CD4-positive, alpha-beta T cell treated with Interleukin-1 beta for 1 hour (primary cell): ENCODE data around the gene SLC25A12.
"Not testable (repeated sequence)": the region's sequence is repeated elsewhere in the genome, so short reads cannot be mapped to it uniquely, and the experiment has no call there.

Source experiments
- DNase-seq, 2 donors: peaks; one replicate each; pipeline ENCODE4 v3.0.0-alpha.2; 2020 to 2022

The SLC25A12 gene, protein sequence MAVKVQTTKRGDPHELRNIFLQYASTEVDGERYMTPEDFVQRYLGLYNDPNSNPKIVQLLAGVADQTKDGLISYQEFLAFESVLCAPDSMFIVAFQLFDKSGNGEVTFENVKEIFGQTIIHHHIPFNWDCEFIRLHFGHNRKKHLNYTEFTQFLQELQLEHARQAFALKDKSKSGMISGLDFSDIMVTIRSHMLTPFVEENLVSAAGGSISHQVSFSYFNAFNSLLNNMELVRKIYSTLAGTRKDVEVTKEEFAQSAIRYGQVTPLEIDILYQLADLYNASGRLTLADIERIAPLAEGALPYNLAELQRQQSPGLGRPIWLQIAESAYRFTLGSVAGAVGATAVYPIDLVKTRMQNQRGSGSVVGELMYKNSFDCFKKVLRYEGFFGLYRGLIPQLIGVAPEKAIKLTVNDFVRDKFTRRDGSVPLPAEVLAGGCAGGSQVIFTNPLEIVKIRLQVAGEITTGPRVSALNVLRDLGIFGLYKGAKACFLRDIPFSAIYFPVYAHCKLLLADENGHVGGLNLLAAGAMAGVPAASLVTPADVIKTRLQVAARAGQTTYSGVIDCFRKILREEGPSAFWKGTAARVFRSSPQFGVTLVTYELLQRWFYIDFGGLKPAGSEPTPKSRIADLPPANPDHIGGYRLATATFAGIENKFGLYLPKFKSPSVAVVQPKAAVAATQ

DNA sequence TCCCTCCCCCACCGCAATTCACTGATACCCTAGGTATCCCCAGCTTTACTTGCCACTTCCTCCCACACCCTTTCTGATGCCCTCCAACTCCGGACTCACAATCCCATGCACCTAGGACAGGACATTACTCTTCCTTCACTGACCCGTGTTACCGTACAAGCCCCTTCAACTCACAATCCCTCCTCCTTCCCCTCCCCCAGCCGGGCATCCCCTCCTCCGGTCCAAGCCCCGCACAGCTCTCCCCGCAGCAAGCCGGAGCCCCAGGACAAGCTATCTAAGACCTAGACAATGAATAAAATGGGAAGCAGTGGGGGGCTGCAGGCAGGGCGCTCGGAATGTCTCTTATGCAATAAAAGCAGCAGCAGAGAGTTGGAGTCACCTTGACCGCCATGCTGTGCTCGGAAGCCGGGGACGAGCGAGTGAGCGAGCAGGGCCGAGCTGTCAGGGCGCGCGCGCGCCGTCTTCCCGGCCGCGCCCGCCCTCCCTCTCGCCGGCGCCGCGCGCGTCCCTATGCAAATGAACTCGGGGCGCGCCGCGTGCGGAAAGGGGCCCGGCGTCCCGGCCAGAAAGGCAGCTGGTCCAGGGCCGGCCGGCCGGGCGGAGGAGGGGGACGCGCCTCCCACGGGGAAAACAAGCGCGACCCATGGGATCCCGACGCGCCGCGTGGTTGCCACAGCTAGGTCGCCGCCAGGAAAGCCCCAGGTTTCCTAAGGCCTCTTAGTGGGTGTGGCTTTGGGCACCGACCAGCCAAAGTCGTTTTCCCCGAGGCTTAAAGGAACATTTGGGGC is at the start of gene SLC25A12:
TSS of gene SLC25A12 (minus strand) at position 421 of the 788 bp plus-strand sequence. CDS start at position 391, 30 bp downstream.
- peak; percentile 67 to 69 for DNase-seq

DNA sequence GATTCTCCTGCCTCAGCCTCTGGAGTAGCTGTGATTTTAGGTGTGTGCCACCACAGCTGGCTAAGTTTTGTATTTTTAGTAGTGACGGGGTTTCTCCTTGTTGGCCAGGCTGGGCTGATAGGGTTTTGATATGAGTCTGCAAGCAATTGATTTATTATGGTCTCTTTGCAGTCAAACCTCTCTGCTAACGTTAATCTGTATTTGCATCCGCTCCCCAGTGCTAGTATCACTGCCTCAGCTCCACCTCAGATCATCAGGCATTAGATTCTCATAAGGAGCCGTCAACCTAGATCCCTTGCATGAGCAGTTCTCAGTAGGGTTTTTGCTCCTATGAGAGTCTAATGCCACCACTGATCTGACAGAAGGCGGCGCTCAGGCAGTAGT is 47.3 kb upstream of the SLC25A12 start:
- no peak for DNase-seq

DNA sequence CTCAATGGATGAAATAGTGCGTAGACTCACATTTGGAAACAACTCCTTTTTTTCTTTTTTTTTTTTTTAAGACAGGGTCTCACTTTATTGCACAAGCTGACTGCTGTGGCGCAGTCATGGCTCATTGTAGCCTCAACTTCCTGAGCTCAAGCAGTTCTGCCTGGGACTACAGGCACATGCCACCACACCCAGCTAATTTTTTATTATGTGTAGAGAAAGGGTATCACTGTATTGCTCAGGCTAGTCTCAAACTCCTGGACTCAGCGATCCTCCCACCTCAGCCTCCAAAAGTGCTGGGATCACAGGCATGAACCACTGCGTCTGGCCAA is 45.7 kb upstream of the SLC25A12 start:
- no peak for DNase-seq

DNA sequence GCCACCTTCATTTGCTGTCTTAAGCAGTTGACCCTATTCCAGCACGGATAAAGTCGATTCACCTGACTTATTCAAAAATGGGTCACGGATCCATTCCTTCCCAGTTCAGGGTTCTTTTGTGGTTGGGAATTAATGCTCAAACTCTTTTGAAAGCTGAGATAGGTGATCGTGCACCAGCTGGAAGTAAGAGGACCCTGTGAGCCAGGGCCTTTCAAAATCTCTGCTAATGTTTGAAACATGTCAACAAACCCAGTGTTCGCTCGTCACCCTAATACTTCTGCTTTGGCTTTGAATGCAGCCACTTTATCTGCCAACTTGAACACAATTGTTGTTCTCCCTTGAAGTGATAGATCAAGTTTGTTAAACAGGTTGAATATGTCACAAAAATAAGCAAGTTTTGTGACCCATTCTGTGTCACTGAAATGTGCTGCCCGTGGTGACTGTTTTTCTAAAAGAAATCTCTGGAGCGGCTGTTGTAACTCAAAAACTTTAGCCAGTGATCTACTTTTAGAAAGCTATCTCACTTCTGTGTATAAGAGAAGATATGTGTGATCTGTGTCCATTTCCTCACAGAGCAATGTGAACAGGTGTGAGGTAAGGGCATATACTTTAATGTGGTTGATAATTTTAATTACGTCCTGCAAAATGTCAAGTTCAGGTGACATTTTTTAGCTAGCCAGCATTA is 45.2 kb upstream of the SLC25A12 start:
- no peak for DNase-seq

DNA sequence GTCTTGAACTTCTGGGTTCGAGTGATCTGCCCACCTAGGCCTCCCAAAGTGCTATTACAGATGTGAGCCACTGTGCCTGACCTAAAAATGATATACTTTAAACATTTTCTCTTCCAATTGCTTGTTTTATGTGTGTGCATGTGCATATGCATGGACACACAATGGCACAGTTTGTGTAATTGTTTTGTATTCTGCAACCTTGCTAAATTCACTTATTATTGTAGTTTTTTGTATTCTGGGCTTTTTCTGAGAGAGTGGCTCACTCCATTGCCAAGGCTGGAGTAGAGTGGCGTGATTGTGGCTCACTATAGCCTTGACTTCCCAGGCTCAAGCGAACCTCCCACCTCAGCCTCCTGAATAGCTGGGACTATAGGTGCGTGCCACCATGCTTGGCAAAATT is 36.3 kb upstream of the SLC25A12 start:
- DNase-seq: no peak

DNA sequence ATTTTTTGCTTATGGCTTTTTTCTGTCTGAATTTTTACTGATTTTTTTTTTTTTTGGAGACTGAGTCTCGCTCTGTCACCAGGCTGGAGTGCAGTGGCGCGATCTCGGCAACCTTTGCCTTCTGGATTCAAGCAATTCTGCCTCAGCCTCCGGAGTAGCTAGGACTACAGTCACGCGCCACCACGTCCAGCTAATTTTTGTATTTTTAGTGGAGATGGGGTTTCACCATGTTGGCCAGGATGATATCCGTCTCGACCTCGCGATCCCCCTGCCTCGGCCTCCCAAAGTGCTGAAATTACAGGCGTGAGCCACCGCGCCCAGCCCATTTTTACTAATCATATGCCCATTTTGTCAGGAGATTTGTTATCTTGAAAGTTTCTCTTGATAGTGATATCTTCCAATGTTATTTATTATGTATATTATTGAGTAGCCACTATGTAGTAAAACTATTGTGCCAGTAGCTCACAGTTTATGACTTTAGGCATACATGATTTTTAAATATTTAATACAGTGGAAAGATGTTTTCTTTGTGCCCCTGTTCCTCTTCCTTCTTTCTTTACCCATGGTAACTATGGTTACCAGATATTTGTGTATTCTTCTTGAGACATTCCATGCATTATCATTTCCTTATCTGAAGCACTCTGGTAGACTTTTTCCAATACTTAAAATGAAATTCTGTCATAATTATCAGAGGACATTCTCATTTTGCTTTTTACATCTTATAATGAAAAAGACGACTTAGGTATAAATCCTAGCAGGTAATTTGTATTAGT is 30.3 kb upstream of the SLC25A12 start:
- no peak for DNase-seq

DNA sequence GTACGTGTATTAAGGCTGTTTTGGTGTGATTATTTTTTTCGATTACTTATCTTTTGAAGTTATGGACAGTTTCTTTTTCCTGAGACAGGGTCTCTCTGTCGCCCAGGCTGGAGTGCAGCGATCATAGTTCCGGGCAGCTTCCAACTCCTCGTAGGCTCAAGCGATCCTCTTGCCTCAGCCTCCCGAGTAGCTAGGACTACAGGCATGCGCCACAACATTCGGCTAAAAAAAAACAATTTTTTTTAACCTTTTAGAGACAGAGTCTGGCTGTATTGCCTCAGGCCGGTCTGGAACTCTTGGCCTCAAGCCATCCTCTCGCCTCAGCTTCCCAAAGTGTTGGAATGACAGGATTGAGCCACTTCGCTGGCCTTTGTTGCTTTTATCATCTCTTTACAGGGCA is 29.2 kb upstream of the SLC25A12 start:
- DNase-seq: peak in 1 of 2 donors; percentile 3

DNA sequence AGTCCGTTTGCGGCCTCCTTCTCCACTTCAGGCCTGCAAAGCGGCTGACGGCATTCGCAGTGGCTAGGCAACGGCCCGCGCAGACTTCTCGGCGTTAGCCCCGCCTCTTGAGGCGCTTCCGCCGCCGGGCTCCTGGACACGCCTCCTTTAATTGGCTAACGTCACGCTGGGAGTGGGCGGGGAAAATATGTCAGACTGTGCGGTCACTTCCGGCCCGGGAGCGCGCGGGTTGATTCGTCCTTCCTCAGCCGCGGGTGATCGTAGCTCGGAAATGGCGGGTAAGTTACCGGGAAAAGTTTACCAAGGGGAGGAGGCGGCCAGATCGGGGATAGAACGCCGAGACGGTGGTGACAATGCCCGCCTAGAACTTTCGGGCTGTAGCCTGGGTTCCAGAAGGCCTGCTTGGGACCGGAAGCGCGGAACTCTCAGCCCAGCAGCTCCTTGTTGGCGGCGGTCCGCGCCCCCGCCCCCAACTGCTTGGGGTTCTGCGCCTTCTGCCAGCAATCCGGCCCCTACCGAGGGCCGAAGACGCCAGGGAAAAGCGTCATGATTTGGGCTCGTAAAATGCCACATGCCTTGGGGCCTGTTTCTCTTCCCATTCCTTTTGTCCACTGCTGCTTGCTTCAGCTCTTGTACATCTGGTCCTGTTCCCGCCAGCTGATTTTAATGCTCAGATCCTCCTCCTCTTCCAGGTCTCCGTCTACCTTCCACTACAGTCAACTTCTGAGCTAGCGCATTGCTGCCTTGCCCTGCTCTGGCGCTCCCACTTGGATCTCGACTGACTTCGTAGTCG is 28.4 kb upstream of the SLC25A12 start, which contains the start of gene HAT1:
TSS of gene HAT1 (plus strand) at position 232 of the 793 bp plus-strand sequence. CDS start at position 272, 40 bp downstream.
- DNase-seq: peak; percentile 96 to 97

DNA sequence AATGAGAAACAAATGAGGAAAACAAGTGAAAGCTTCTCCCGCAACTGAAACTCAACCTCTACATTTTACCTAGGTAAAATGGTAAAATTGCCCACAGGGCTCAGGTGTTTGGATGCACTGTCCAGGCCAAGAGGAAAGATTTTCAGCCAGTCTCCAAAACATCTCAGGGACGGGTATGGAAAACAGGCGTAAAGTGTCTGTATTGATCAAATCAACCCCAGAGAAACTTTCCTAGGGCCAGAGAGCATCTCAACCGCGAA is 27.9 kb upstream of the SLC25A12 start:
- no peak for DNase-seq

DNA sequence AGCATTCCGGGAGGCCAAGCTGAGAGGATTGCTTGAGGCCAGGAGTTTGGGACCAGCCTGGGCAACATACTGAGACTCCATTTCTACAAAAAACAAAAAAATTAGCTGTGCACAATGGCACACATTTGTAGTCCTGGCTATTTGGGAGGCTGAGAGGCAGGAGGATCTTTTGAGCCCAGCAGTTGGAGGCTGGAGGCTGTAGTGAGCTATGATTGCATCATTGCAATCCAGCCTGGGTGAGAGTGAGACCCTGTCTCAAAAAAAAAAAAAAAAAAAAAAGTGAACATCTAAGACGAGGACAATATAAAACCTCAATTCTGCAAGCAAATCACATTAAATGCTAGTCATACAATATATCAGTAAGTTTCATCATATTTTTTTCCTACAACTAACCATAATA is 25.4 kb upstream of the SLC25A12 start:
- no peak for DNase-seq

DNA sequence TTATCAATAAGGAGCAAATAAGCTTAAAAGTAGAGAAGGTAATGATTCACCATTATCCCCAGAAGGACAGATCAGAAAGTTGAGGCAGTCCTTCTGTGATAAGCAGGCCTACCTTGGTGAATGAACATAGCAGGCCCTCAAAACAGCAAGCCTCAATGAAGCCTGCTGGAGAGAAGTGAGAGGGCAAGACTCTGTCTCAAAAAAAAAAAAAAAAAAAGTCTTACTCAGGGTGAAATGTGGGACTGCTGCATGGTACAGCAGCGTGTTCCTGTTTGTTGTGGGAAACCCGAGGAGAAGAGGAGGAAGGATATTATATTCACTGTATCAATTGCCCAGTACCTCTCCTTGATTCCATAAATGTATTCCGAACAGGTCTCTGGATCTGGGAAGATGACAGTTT is 19.5 kb upstream of the SLC25A12 start:
- no peak for DNase-seq

DNA sequence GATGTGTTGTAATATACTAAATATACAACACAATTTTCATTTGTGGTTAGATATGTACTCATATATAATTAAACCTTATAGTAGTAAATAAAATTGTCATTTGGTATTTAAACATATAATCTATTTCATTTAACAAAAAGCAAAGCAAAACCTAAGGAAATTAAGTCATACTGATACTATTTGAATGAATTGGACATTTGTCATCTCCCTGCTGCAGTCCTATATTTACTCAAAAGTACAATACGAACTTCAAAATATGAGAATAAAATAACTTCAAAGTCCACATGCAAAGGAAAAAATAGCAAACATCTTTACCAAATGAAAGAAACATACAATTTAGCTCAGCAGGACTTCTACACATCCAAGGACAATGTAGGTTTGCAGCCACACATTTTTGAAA is 16.4 kb upstream of the SLC25A12 start:
- no peak for DNase-seq

DNA sequence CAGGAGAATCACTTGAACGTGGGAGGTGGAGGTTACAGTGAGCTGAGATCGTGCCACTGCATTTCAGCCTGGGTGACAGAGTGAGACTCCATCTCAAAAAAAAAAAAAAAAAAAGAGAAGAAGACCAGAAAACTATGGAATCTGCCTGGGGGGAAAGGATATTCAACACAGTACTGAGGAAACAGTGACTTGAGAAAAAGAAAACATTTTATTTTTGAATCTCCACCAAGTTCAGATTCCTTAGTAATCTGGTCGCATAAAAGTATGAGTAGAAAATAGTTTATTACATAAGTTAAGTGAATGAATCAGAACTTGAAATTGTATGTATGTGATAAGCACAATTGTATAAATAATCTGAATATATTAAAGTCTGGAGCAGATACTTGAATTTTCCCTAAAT is 15.2 kb upstream of the SLC25A12 start:
- DNase-seq: no peak

DNA sequence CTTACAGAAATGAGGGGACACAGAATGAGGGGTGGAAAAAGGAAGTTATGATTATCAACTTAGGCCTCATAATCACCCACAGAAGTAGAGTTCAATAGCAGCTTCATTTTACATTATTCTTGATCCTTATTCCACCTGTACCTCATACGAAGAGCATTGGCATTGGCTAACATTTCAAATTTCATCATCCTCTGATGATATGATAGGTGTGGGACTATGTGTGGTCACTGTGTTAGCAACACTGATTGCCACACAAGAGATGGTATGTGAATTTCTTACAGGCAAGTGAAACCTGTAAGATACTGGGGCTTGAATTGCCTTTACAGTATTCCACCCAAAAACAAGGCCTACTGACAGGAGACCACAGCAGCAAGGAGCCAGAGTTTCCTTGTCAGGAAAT is 14.2 kb upstream of the SLC25A12 start:
- no peak for DNase-seq

DNA sequence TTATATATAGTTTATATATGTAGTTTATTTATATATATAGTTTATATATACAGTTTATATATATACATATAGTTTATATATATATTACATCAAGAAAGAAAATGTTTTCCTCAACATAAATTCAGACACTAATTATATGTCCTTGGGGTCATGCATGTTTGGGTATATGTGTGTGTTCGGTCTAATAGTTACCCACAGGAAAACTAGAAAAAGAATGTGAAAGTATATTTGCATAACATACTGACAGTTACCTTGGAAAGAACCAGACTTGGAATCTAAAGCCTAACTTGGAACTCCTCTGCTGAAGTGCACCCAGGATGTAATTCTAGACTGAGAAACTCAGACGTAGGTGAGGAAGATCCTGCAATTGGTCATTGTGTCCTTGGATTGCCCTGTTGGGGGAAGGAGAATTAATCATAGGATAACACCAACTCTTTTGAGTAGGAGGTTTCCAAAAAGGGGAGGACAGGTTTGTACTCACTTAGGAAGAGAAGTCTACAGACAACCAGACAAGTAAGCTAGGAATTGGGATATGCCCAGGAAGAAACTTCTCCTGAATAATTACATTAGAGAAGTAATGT is 8.9 kb upstream of the SLC25A12 start:
- DNase-seq: no peak

DNA sequence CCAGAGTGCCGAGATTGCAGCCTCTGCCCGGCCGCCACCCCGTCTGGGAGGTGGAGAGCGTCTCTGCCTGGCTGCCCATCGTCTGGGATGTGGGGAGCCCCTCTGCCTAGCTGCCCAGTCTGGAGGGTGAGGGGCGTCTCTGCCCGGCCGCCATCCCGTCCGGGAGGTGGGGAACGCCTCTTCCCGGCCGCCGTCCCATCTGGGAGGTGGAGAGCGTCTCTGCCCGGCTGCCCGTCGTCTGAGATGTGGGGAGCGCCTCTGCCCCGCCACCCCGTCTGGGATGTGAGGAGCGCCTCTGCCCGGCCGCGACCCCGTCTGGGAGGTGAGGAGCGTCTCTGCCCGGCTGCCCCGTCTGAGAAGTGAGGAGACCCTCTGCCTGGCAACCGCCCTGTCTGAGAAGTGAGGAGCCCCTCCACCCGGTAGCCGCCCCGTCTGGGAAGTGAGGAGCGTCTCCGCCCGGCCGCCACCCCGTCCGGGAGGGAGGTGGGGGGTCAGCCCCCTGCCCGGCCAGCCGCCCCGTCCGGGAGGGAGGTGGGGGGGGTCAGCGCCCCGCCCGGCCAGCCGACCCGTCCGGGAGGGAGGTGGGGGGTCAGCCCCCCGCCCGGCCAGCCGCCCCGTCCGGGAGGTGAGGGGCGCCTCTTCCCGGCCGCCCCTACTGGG is 5.7 kb upstream of the SLC25A12 start:
- DNase-seq: not testable (repeated sequence)

DNA sequence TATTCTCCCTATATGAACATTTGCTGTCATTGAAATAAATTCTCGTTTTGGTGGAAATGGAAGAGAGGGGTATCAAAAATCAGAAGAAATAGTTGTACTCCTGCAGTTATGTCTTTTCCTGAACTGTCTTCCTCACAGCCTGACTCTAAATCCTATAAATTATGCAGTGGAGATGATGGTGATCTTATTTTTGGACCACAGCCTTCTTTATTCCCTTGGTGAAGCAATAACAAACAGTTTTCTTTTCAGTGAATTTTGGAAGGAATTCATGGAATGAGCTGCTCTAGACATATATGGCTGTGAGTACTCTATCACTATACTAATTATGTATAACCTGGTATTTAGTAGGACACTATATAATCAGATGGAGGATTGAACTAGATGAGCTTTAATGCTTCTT is 1.7 kb upstream of the SLC25A12 start:
- no peak for DNase-seq

DNA sequence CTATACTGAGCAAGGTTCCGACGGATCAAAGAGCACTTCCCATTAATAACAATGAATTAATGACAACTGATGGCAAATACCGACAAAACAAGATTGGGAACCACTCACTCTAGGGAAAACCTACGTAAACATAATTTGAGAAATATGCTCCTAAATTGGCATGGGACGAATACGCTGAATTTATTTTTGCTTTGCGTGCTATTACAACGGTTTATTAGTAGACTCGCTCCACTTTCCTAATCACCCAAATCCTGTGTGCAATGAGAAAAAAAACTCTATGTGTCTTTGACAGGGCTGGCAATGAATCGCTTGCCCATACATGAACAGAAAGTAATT is 536 bp upstream of the SLC25A12 start:
- DNase-seq: no peak

DNA sequence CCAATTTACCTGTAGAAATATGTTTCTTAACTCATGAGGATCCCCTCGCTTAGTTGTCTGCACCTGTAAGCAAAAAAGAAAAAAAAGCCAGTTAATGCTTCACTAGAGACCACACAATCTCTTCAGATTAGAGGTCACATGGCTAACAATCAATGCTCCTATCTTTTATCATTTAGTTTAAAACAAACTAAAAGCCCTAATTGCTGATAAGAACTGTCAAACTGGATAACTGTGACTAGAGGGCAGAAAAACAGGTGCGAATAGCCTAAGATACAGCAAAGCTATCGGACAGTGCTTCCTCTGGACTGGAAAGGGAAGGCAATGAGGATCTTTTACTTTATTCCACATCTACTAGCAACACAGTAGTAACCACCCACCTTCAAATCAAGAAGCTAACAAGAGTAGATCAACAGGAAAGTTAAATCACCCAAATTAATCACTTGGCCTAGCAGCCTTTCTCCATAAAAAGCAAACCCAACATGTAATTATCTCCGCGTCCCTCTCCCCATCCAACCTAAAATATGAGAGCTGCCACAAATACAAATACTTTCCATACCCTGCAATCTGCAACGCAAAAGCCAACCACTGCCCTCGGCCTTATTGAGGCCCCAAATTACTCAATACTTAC is 734 bp downstream of the SLC25A12 start:
- DNase-seq: no peak

DNA sequence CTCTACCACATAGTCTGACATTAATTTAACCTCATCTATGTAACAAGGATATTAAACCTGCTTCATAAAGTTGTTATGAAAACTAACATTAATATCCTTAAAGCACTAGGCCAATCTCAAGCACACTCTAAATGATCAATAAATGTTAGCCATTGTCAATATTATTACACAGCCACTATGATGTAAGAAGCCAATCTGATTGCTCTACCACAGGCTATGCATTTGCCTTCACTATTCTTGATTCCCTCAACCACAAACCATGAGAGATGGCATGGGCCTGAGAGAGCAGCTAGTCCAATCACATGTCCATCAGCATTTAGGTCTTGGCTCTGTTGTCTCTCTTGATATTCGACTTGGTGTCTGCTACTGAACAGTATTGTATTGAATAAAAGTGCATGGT is 4.2 kb downstream of the SLC25A12 start:
- DNase-seq: no peak
